ENCODE data around the gene TEX9. TPM values are rescaled to one million over a fixed set of nuclear protein-coding genes. Genes with fewer than 3 reads are reported as not detected.
A peak's percentile ranks its signal among the peaks of the same experiment; 100 is the strongest.

The TEX9 gene
- total RNA-seq, 4 donors from 2014 or later = 1.9 to 5.0 (median 2.9) TPM

- peak; percentile 78 for DNase-seq (ENCODE audit: low spot score)
- peak; percentile 99 for ATAC-seq (ENCODE audit: low FRiP score)
- TF ChIP-seq CTCF (IDR thresholded peaks at IDR 0.05) = no peak
Observed at GRCh38 chr15:56464893-56465520, 99.8 kb downstream of the TEX9 start, which contains the start of gene MNS1. TSS of gene MNS1 (minus strand) at chr15:56465137. CDS start at chr15:56464972, 165 bp downstream.

- no peak for DNase-seq (ENCODE audit: low spot score)
- no peak for TF ChIP-seq CTCF (IDR thresholded peaks at IDR 0.05)
- no peak for ATAC-seq (ENCODE audit: low FRiP score)
Observed at GRCh38 chr15:56467616-56468015, 102.4 kb downstream of the TEX9 start.

GRCh38 chr15:56468401-56468800, 103.2 kb downstream of the TEX9 start:
- TF ChIP-seq CTCF (IDR thresholded peaks at IDR 0.05) = no peak
- ATAC-seq (ENCODE audit: low FRiP score) = no peak
- DNase-seq (ENCODE audit: low spot score) = no peak

- no peak for TF ChIP-seq CTCF (IDR thresholded peaks at IDR 0.05)
- DNase-seq (ENCODE audit: low spot score) (no peak), ATAC-seq (ENCODE audit: low FRiP score) (no peak)
Observed at GRCh38 chr15:56469483-56469882, 104.3 kb downstream of the TEX9 start.

- DNase-seq (ENCODE audit: low spot score) (no peak), ATAC-seq (ENCODE audit: low FRiP score) (no peak)
- TF ChIP-seq CTCF (IDR thresholded peaks at IDR 0.05) = no peak
Observed at GRCh38 chr15:56471440-56472069, 106.3 kb downstream of the TEX9 start.

- no peak for ATAC-seq (ENCODE audit: low FRiP score)
- DNase-seq (ENCODE audit: low spot score) = no peak
- TF ChIP-seq CTCF (IDR thresholded peaks at IDR 0.05) = no peak
Observed at GRCh38 chr15:56472278-56472677, 107.1 kb downstream of the TEX9 start.

GRCh38 chr15:56473017-56473416, 107.8 kb downstream of the TEX9 start:
- TF ChIP-seq CTCF (IDR thresholded peaks at IDR 0.05) = no peak
- DNase-seq (ENCODE audit: low spot score) (no peak), ATAC-seq (ENCODE audit: low FRiP score) (no peak)

Measured in omental fat pad (tissue), 4 donors.